GM12892 (cell line): ENCODE results near the gene SCGB2B2.
"Not testable (repeated sequence)": the region's sequence is repeated elsewhere in the genome, so short reads cannot be mapped to it uniquely, and the experiment has no call there.

Source experiments
- POLR2A ChIP-seq: IDR thresholded peaks from 2 replicates; pipeline ENCODE4 v1.6.1; 2011; ENCODE audit warnings: low read depth, low read length, control low read depth
- TAF1 ChIP-seq: IDR thresholded peaks from 2 replicates; pipeline ENCODE4 v1.6.1; 2011; ENCODE audit warnings: low read depth, mild to moderate bottlenecking, control low read depth, low read length, borderline replicate concordance

GRCh38 chr19:34668077-34668689, 8.8 kb downstream of the SCGB2B2 start:
- not testable (repeated sequence) for TF ChIP-seq TAF1, POLR2A
